Subcutaneous abdominal adipose tissue (tissue), 5 donors: Measurements from ENCODE around the gene TSPAN3.
A peak's percentile ranks its signal among the peaks of the same experiment; 100 is the strongest.

Experiments used
- H3K27ac ChIP-seq: one replicate; pipeline ENCODE4 v1.7.0; 2013; ENCODE audit warnings: low read depth, mild to moderate bottlenecking, inconsistent platforms, low read length, moderate library complexity
- H3K27me3 ChIP-seq, 5 donors: one replicate each; pipeline ENCODE4 v1.7.0; 2013; ENCODE audit warnings: low read length in 5 of 5, inconsistent platforms in 1 of 5; ENCODE audit not compliant: control insufficient read depth in 5 of 5, insufficient read depth in 4 of 5
- H3K36me3 ChIP-seq, 5 donors: one replicate each; pipeline ENCODE4 v1.7.0; 2013; ENCODE audit warnings: low read length in 5 of 5; ENCODE audit not compliant: control insufficient read depth in 5 of 5, insufficient read depth in 5 of 5
- H3K4me1 ChIP-seq, 5 donors: one replicate each; pipeline ENCODE4 v1.7.0; 2013; ENCODE audit warnings: low read length in 5 of 5, mild to moderate bottlenecking in 3 of 5, moderate library complexity in 1 of 5; ENCODE audit not compliant: control insufficient read depth in 5 of 5, insufficient read depth in 5 of 5
- H3K4me3 ChIP-seq, 5 donors: one replicate each; pipeline ENCODE4 v1.7.0; 2013; ENCODE audit warnings: low read length in 5 of 5, low read depth in 1 of 5
- H3K9ac ChIP-seq, 5 donors: one replicate each; pipeline ENCODE4 v1.7.0; 2013; ENCODE audit warnings: low read length in 5 of 5, mild to moderate bottlenecking in 4 of 5, moderate library complexity in 3 of 5
- H3K9me3 ChIP-seq, 5 donors: one replicate each; pipeline ENCODE4 v1.7.0; 2013; ENCODE audit warnings: low read length in 5 of 5; ENCODE audit not compliant: control insufficient read depth in 5 of 5
- donor health status: healthy.
- donor health status: healthy.
- donor health status: healthy.
- donor health status: healthy.
- donor health status: healthy.

TSPAN3 gene

DNA sequence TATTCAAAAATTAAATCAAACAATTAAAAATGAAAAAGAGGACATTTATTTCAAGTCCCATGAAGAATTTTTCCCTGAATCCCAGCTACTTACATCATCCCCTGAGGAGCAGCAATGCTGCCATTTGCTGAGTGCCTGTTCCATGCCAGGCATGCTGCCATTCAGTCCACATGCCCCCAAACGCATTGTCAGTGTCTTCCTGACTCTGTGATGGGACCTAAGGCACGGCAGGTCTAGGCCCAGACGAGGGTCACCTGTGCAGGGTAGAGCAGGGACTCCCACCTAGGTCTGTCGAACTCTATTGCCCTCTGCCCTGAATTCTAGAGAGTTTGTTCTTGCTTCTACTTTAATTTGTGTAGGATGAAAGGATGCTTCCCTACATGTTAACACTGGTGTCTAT is 68.9 kb downstream of the TSPAN3 start:
- Histone ChIP-seq H3K4me1 (peaks cover under 1 to 47% (median 9%) of the 10 kb centered on the region in 5 donors), H3K9ac (peak overlapping the region in 1 of 5 donors; percentile 46), H3K27ac (no peak overlapping the region), H3K27me3 (no peaks in the 10 kb centered on the region), H3K4me3 (no peak overlapping the region), H3K9me3 (no peaks in the 10 kb centered on the region), H3K36me3 (no peaks in the 10 kb centered on the region)

DNA sequence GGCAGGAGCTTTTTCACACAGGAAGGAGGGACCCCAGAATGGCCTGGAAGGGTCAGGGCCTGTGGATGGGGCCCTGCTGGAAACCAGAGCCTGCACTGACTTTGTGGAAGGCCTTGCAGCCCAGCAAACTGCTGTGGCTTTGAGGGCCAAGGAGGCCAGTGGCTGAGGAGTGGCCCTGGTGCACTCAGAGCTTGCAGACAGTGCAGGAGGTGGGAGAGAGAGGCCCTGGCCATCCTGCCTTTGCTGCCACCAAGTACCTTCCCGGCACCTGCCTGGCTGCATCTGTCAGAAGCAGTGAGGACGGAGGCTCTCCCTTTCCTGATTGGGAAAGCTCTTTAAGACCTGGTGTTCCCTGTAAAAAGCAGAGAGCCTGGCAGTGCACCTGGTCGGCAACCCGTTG is 69.6 kb downstream of the TSPAN3 start:
- H3K9me3 ChIP-seq: no peaks in the 10 kb centered on the region
- peaks cover 5 to 53% (median 15%) of the 10 kb centered on the region in 5 donors for H3K4me1 ChIP-seq
- H3K27me3 ChIP-seq: no peaks in the 10 kb centered on the region
- no peak overlapping the region for H3K27ac ChIP-seq
- no peak overlapping the region for H3K4me3 ChIP-seq
- no peaks in the 10 kb centered on the region for H3K36me3 ChIP-seq
- H3K9ac ChIP-seq: peak overlapping the region in 1 of 5 donors; percentile 15

GRCh38 chr15:76999996-77000395 is 70.9 kb downstream of the TSPAN3 start:
- no peak overlapping the region for H3K4me3 ChIP-seq
- no peaks in the 10 kb centered on the region for H3K27me3 ChIP-seq
- H3K9me3 ChIP-seq: no peaks in the 10 kb centered on the region
- H3K27ac ChIP-seq: no peak overlapping the region
- peaks cover 5 to 65% (median 22%) of the 10 kb centered on the region in 5 donors for H3K4me1 ChIP-seq
- H3K36me3 ChIP-seq: no peaks in the 10 kb centered on the region
- H3K9ac ChIP-seq: no peak overlapping the region

GRCh38 chr15:76998663-76999285 is 72.1 kb downstream of the TSPAN3 start:
- Histone ChIP-seq H3K27ac (no peak overlapping the region), H3K36me3 (no peaks in the 10 kb centered on the region), H3K9ac (no peak overlapping the region), H3K27me3 (no peaks in the 10 kb centered on the region), H3K9me3 (no peaks in the 10 kb centered on the region), H3K4me1 (peaks cover 5 to 68% (median 29%) of the 10 kb centered on the region in 5 donors), H3K4me3 (no peak overlapping the region)

- H3K27me3 ChIP-seq: no peaks in the 10 kb centered on the region
- peaks cover 5 to 74% (median 30%) of the 10 kb centered on the region in 5 donors for H3K4me1 ChIP-seq
- H3K27ac ChIP-seq: no peak overlapping the region
- no peaks in the 10 kb centered on the region for H3K9me3 ChIP-seq
- H3K36me3 ChIP-seq: no peaks in the 10 kb centered on the region
- H3K4me3 ChIP-seq: peak overlapping the region; percentile 24 to 59 (median 42)
- peak overlapping the region in 4 of 5 donors; percentile 8 to 65 (median 56) for H3K9ac ChIP-seq
Measured at GRCh38 chr15:76996526-76997401, 74.1 kb downstream of the TSPAN3 start.

GRCh38 chr15:76996076-76996525 is 74.8 kb downstream of the TSPAN3 start:
- Histone ChIP-seq H3K27me3 (no peaks in the 10 kb centered on the region), H3K36me3 (no peaks in the 10 kb centered on the region), H3K27ac (peak overlapping the region; percentile 10), H3K4me3 (peak overlapping the region; percentile 30 to 59 (median 49)), H3K9ac (peak overlapping the region in 4 of 5 donors; percentile 8 to 65 (median 57)), H3K9me3 (no peaks in the 10 kb centered on the region), H3K4me1 (peaks cover 5 to 74% (median 33%) of the 10 kb centered on the region in 5 donors)

- H3K9me3 ChIP-seq: no peaks in the 10 kb centered on the region
Measured at GRCh38 chr15:76994971-76995945, 75.7 kb downstream of the TSPAN3 start, which contains the start of gene PSTPIP1. Gene PSTPIP1 (plus strand): TSS chr15:76995126. CDS start chr15:76995574, 448 bp downstream.

GRCh38 chr15:76994496-76994895 is 76.4 kb downstream of the TSPAN3 start:
- H3K4me1 ChIP-seq: peaks cover 5 to 75% (median 39%) of the 10 kb centered on the region in 5 donors
- no peaks in the 10 kb centered on the region for H3K9me3 ChIP-seq
- H3K27ac ChIP-seq: no peak overlapping the region
- H3K9ac ChIP-seq: peak overlapping the region in 1 of 5 donors; percentile 2
- peak overlapping the region in 1 of 5 donors; percentile 59 for H3K4me3 ChIP-seq
- no peaks in the 10 kb centered on the region for H3K36me3 ChIP-seq
- no peaks in the 10 kb centered on the region for H3K27me3 ChIP-seq

More at GRCh38 chr15:76994971-76995945, 75.7 kb downstream of the TSPAN3 start, which contains the start of gene PSTPIP1:
- H3K27ac ChIP-seq: peak within 1 kb of the TSS; percentile 10
- peaks cover 5 to 77% (median 38%) of the 10 kb centered on the region in 5 donors for H3K4me1 ChIP-seq
- peak within 1 kb of the TSS in 4 of 5 donors; percentile 8 to 65 (median 57) for H3K9ac ChIP-seq
- no peaks in the 10 kb centered on the region for H3K36me3 ChIP-seq
- no peaks in the 10 kb centered on the region for H3K27me3 ChIP-seq
- peak within 1 kb of the TSS; percentile 30 to 59 (median 49) for H3K4me3 ChIP-seq

DNA sequence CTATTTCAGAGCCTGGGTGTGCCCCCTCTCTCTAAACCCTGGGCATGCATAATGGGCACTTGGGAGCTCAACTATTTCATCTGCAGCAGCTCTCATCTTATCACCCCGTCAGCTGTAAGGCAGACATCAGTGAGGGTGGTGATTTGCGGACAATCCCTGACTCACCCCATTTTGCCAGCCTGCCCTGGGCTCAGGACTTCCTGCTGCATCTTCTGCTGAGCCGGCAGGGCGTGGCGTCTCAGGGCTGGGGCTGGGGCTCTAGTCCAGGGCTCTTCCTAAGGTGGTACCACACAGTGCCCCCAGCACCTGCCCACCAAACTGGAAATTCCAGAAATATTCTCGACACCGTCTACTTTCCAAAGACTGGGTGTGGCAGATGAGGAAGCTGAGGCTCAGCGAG is 76.9 kb downstream of the TSPAN3 start:
- no peak overlapping the region for H3K4me3 ChIP-seq
- no peaks in the 10 kb centered on the region for H3K9me3 ChIP-seq
- no peak overlapping the region for H3K27ac ChIP-seq
- H3K9ac ChIP-seq: no peak overlapping the region
- H3K27me3 ChIP-seq: no peaks in the 10 kb centered on the region
- H3K36me3 ChIP-seq: no peaks in the 10 kb centered on the region
- peaks cover 5 to 80% (median 44%) of the 10 kb centered on the region in 5 donors for H3K4me1 ChIP-seq
